HG03342 (cell line): ENCODE results near the gene KIF21A.

Experiments
- ATAC-seq: cut with Tn5 transposase; IDR thresholded peaks from one replicate; pipeline ENCODE4 v1.9.1; 2021; ENCODE audit warnings: mild to moderate bottlenecking, moderate library complexity; ENCODE audit not compliant: unreplicated experiment

Gene KIF21A

DNA sequence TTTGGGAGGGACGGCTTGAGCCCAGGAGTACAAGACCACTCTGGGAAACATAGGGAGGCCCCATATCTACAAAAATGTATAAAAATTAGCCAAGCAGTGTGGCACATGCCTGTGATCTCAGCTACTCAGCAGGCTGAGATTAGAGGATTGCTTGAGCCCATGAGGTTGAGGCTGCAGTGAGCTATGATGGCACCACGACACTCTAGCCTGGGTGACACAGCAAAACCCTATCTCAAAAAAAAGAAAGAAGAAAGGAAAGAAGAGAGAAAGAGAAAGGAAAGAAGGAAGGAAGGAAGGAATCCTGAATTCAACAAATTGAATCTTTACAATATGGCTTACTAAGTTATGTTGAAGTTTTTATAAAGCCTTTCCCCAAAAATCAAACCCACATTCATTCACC, 2.1 kb downstream of the KIF21A start:
- ATAC-seq, result no peak

- ATAC-seq, result no peak
Observed at GRCh38 chr12:39440101-39440500, 2.8 kb downstream of the KIF21A start.

GRCh38 chr12:39435531-39435930, 7.4 kb downstream of the KIF21A start:
- no peak for ATAC-seq

- ATAC-seq, result no peak
Observed at GRCh38 chr12:39431797-39432196, 11.1 kb downstream of the KIF21A start.

DNA sequence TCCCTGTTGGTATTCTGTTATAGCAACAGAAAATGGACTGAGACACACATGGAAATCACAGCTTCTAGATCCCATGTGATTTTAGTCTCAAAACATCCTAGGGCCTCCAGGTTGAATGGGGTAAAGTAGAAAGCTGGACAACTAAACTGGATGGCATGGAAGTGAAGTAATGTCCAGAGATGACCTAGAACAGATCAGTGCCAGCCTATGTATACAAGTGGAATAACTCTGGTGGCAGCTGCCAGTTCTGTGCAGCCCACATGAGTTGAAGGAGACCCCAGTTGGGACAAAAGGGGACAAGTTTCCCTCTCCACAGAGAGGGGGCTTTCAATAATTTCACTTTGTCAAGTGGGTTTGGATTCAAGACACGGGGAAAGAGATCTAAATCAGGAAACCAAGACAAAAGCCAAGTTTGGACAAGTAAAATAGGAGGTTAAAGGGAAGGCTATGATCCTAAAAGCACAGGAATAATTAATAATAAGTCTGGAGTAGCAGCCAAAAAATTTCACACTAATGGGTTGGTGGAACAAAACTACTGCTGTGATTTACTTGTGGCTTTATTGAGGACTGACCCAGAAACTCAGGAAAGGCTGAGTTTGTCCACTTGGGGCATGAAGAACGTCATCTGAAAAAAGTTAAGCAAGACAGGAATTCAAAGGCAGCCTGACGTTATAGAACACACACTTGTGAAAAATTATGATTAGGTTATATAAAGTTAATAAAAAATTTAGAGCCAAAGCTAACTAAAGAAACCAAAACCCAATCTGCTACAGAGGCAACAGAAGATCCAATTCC, 11.7 kb downstream of the KIF21A start:
- no peak for ATAC-seq

DNA sequence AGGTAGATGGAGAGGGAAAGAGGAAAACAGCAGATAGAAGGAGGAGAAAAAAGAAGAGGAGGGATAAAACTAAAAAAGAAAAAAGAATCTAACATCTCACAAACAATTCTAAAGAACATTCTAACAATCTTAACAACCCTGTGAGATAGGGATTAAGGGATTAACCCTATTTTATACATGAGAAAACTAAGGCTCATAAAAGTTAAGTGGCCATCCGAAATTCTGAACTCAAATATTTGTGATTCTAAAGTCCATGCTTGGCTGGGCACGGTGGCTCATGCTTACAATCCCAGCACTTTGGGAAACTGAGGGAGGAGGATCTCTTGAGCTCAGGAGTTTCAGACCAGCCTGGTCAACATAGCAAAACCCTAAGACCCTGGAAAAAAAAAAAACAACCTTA, 13.1 kb downstream of the KIF21A start:
- no peak for ATAC-seq

- no peak for ATAC-seq
Observed at GRCh38 chr12:39427360-39427808, 15.5 kb downstream of the KIF21A start.

- no peak for ATAC-seq
Observed at GRCh38 chr12:39426636-39427240, 16.2 kb downstream of the KIF21A start.

DNA sequence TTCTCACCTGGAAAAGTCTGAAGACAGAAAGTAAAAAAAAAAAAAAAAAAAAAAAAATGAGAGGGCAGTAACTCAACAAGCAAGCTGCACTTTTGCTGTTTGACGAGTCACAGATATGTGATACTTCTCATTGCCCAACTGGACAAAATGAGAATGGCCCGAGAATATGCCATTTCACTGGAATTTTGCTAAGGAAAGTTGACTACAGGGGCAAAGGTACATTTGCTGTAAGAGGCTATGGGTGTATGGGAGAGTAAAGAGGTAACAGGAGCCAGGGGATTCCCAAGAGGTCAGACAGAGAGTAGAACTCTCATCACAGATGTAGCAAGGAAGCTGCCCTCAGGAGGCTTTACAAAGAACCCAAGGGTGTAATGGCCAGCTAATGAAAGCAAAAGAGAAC, 22.9 kb downstream of the KIF21A start:
- ATAC-seq, result no peak

DNA sequence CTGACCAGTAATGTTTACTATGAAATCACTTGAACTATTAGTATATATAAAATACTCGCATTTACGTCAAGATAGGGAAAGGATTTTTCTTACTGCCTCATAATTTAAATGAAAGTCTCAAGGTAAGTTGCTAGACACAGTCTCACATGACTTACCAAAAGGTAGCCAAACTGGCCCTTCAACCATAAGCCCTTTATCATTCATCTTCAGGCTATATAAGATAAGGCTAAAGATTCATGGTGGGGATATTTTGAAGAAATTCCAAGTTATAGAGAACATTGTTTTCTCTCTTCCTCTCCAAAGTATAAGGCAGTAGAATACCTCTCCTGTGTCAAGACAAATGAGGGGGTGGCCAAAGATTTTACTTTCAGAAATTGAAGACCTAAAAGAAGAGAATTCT, 23.4 kb downstream of the KIF21A start:
- ATAC-seq, result no peak

DNA sequence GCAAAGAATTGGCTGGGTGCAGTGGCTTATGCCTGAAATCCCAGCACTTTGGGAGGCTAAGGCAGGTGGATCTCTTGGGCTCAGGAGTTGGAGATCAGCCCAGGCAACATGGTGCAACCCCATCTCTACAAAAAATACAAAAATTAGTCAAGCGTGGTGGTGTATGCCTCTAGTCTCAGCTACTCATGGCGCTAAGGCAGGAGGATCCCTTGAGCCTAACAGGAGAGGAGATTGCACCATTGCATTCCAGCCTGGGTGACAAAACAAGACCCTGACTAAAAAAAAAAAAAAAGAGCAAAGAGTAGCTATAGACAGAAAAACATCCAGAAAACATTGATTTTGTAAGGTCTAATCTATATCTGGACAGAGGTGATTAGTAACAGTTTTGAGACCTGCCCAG, 25.0 kb downstream of the KIF21A start:
- ATAC-seq, result no peak

GRCh38 chr12:39413836-39414771, 28.8 kb downstream of the KIF21A start:
- ATAC-seq, result no peak

- ATAC-seq, result no peak
Observed at GRCh38 chr12:39412210-39412609, 30.7 kb downstream of the KIF21A start.

DNA sequence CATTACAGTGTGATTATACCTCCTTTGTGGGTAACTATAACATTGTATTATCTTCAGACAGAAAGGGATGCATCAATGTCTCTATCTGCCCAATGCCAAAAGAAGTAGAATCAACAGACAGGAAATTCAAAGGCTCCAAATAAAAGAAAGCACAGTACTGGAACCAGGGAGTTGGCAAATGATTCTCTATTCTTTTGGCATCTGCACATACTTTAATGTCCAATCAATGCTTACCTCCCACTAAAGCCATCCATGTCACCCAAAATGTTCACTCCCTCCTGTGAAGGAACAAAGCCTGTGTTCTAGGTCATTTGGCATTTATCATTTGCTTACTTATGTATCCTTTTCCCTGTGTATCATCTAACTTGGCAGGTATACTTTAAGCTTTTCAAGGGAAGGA, 36.7 kb downstream of the KIF21A start:
- ATAC-seq, result no peak

DNA sequence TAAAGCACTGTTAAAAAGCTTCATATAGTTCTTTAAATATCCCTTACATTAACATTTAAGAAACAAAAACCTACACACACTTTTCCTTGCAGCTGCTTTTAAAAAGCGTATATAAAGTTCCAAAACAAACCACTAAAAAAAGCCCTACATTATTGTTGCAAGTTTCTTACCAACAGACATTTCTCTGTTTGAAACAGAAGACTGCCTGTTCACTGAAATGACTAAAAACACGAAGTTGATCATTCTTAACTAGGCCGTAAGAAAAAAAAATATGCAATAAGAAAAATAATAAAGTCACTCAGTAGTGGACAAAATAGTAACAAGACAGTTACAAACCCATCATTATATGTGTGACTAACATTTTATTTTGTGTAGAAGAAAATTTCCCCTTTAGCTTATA, 37.3 kb downstream of the KIF21A start:
- ATAC-seq, result no peak

DNA sequence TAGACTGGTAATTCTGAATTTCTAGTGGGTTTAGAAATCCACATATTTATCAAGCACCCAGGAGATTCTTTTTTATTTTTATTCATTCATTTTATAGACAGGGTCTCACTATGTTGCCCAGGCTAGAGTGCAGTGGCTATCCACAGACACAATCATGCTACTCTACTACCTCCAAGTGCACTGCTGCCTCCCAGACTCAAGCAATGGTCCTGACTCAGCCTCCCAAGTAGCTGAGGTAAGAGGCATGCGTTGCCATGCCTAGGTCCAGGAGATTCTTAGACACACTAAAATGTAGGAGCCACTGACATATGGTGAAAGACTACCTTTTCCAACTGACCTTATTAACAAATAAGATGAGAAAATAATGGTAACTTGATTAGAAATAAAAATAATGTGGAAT, 38.9 kb downstream of the KIF21A start:
- no peak for ATAC-seq

- ATAC-seq, result no peak
Observed at GRCh38 chr12:39403376-39403775, 39.5 kb downstream of the KIF21A start.

DNA sequence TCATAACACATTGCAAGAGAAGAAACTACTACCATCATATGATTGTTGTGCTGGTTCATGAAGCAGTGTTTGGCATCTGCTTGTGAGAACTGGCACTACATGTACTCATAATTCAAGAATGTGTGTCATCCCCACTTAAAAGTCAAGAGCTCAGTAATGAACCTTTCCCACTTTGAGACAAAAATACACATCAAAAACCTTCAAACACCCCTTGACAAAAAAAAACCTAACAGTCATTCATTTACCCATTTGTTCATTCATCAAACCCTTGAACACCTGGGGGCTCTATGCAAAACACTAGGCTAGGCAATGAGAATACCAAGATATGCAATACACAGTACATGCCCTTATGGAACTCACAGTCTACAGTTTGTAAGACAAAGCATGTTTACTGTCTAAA, 40.0 kb downstream of the KIF21A start:
- ATAC-seq, result peak; percentile 46

- no peak for ATAC-seq
Observed at GRCh38 chr12:39401459-39401858, 41.5 kb downstream of the KIF21A start.

DNA sequence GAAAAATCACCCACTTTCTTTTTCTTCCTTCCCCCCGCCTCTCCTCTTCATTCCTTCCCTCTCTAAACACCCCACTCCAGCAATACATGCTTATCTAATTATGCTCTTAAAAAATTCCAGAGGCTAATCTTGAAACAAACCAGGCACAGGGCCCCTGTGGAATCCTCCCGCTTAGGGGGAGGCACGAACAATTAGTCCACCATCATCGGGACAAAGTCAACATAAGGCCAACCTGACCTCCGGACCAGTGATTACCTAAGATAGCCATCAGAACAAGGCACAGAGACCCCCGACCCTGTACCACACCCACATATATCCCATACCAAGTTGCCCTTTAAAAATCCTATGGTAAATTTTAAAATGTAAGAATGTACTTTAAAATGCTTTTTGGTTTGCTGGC, 47.1 kb downstream of the KIF21A start:
- no peak for ATAC-seq

- ATAC-seq, result no peak
Observed at GRCh38 chr12:39393890-39394289, 49.0 kb downstream of the KIF21A start.

GRCh38 chr12:39393179-39393578, 49.7 kb downstream of the KIF21A start:
- no peak for ATAC-seq
